CD4-positive, alpha-beta T cell treated with Interferon gamma for 1 hour (primary cell): ENCODE results near the gene CHCHD6.

ENCODE experiments used
- DNase-seq: peaks from one replicate; pipeline ENCODE4 v3.0.0-alpha.2; 2020

Gene CHCHD6

GRCh38 chr3:126870608-126871210, 166.7 kb downstream of the CHCHD6 start:
- no peak for DNase-seq

GRCh38 chr3:126872701-126873342, 168.8 kb downstream of the CHCHD6 start:
- DNase-seq, result no peak

GRCh38 chr3:126873416-126873815, 169.4 kb downstream of the CHCHD6 start:
- no peak for DNase-seq

GRCh38 chr3:126878664-126879063, 174.6 kb downstream of the CHCHD6 start:
- DNase-seq, result no peak

GRCh38 chr3:126880901-126881300, 176.9 kb downstream of the CHCHD6 start:
- no peak for DNase-seq

- no peak for DNase-seq
Measured at GRCh38 chr3:126881861-126882260, 177.8 kb downstream of the CHCHD6 start.

- DNase-seq, result no peak
Measured at GRCh38 chr3:126883241-126883640, 179.2 kb downstream of the CHCHD6 start.

- DNase-seq, result no peak
Measured at GRCh38 chr3:126885425-126885824, 181.4 kb downstream of the CHCHD6 start.

GRCh38 chr3:126886217-126886616, 182.2 kb downstream of the CHCHD6 start:
- DNase-seq, result no peak

GRCh38 chr3:126887686-126888085, 183.6 kb downstream of the CHCHD6 start:
- DNase-seq, result no peak

GRCh38 chr3:126888186-126888760, 184.2 kb downstream of the CHCHD6 start:
- no peak for DNase-seq

GRCh38 chr3:126889276-126890201, 185.5 kb downstream of the CHCHD6 start:
- DNase-seq, result no peak

GRCh38 chr3:126891141-126891540, 187.1 kb downstream of the CHCHD6 start:
- no peak for DNase-seq

GRCh38 chr3:126891791-126892190, 187.8 kb downstream of the CHCHD6 start:
- no peak for DNase-seq

GRCh38 chr3:126893651-126894050, 189.6 kb downstream of the CHCHD6 start:
- no peak for DNase-seq

GRCh38 chr3:126894475-126894874, 190.4 kb downstream of the CHCHD6 start:
- DNase-seq, result no peak

GRCh38 chr3:126895178-126896066, 191.4 kb downstream of the CHCHD6 start:
- no peak for DNase-seq

GRCh38 chr3:126896067-126896441, 192.0 kb downstream of the CHCHD6 start:
- DNase-seq, result no peak

GRCh38 chr3:126896968-126897367, 192.9 kb downstream of the CHCHD6 start:
- no peak for DNase-seq

- no peak for DNase-seq
Measured at GRCh38 chr3:126897943-126898342, 193.9 kb downstream of the CHCHD6 start.

GRCh38 chr3:126900859-126901540, 197.0 kb downstream of the CHCHD6 start:
- no peak for DNase-seq

GRCh38 chr3:126901631-126902030, 197.6 kb downstream of the CHCHD6 start:
- no peak for DNase-seq
